Smooth muscle cell (in vitro differentiated cells): ENCODE data around the gene TBCA. TPM values are rescaled to one million over a fixed set of nuclear protein-coding genes. Genes with fewer than 3 reads are reported as not detected.

Experiments used
- DNase-seq: peaks from one replicate; lab custom pipeline; 2025; ENCODE audit not compliant: unreplicated experiment; lab: John Stamatoyannopoulos, UW
- H2AFZ ChIP-seq: fragments of 200-600 bp; sonication (generic); 2 replicates; pipeline ENCODE4 v1.6.0; 2016; ENCODE audit warnings: antibody characterized with exemption, low read depth, mild to moderate bottlenecking
- H3F3A ChIP-seq: fragments of 200-600 bp; sonication (generic); 2 replicates; pipeline ENCODE4 v1.6.0; 2017; ENCODE audit warnings: antibody characterized with exemption, low read depth
- H3K27ac ChIP-seq: fragments of 200-600 bp; sonication (generic); 2 replicates; pipeline ENCODE4 v1.5.1; 2016; ENCODE audit warnings: low read depth, mild to moderate bottlenecking
- H3K27me3 ChIP-seq: fragments of 200-600 bp; sonication (generic); 2 replicates; pipeline ENCODE4 v1.6.1; 2016; ENCODE audit warnings: low read depth, mild to moderate bottlenecking
- H3K36me3 ChIP-seq: fragments of 200-600 bp; sonication (generic); 2 replicates; pipeline ENCODE4 v1.5.1; 2016; ENCODE audit warnings: low read depth
- H3K4me1 ChIP-seq: fragments of 200-600 bp; sonication (generic); 2 replicates; pipeline ENCODE4 v1.5.1; 2016; ENCODE audit warnings: low read depth
- H3K4me2 ChIP-seq: fragments of 200-600 bp; sonication (generic); 2 replicates; pipeline ENCODE4 v1.6.0; 2016; ENCODE audit warnings: mild to moderate bottlenecking
- H3K4me3 ChIP-seq: fragments of 200-600 bp; sonication (generic); 2 replicates; pipeline ENCODE4 v1.5.1; 2016; ENCODE audit warnings: mild to moderate bottlenecking
- H3K79me2 ChIP-seq: fragments of 200-600 bp; sonication (generic); 2 replicates; pipeline ENCODE4 v1.6.0; 2016; ENCODE audit warnings: low read depth, mild to moderate bottlenecking
- H3K9ac ChIP-seq: fragments of 200-600 bp; sonication (generic); 2 replicates; pipeline ENCODE4 v1.6.0; 2016; ENCODE audit warnings: low read depth
- H3K9me3 ChIP-seq: fragments of 200-600 bp; sonication (generic); replicated peaks from 2 replicates; pipeline ENCODE4 v1.5.1; 2016; ENCODE audit warnings: low read depth
- H4K20me1 ChIP-seq: fragments of 200-600 bp; sonication (generic); 2 replicates; pipeline ENCODE4 v1.6.0; 2016; ENCODE audit warnings: low read depth
- CTCF ChIP-seq: fragments of 200-600 bp; sonication (generic); IDR thresholded peaks from 2 replicates; pipeline ENCODE4 v1.5.1; 2017; ENCODE audit warnings: borderline replicate concordance, mild to moderate bottlenecking, antibody characterized with exemption; ENCODE audit not compliant: insufficient read depth, poor library complexity, severe bottlenecking
- WGBS: methylation state at CpG from one replicate; pipeline ENCODE4 v1.1.7; 2016; ENCODE audit warnings: low lambda C conversion rate; 5-methylcytosine and 5-hydroxymethylcytosine counted together
- polyA plus RNA-seq: library from polyadenylated mRNA; unstranded; fragments of >200 nt; fragmentation: Nextera tagmentation; extraction: Ambion mirVana; gene quantifications from 2 replicates; pipeline ENCODE4 v1.2.1, GENCODE V29; 2016
- total RNA-seq: library from RNA; depleted of rRNA; stranded (reverse); fragments of >200 nt; gene quantifications from 2 replicates; pipeline ENCODE4 v1.2.3, GENCODE V29; 2014

Gene TBCA
- total RNA-seq: 190 and 198 TPM in 2 replicates
- 218 and 238 TPM in 2 replicates for polyA plus RNA-seq

GRCh38 chr5:77775790-77776553 lies at the start of gene TBCA:
TBCA (minus strand) TSS chr5:77776339; CDS start chr5:77776257, 82 bp downstream.
- peak within 1 kb of the TSS; percentile 98 for H3K27ac ChIP-seq
- DNase-seq: peak; percentile 77
- peak within 1 kb of the TSS; percentile 39 for H2AFZ ChIP-seq
- H3K4me3 ChIP-seq: peak within 1 kb of the TSS; percentile 70
- H3K9ac ChIP-seq: peak within 1 kb of the TSS; percentile 98
- H3K4me2 ChIP-seq: peak within 1 kb of the TSS; percentile 90
- no peaks in the 10 kb centered on the region for H3K36me3 ChIP-seq
- H4K20me1 ChIP-seq: peaks cover 46% of the 10 kb centered on the region
- 1% methylated on average over 70 of the region's 89 CpGs for WGBS
- H3K27me3 ChIP-seq: no peaks in the 10 kb centered on the region
- H3F3A ChIP-seq: no peaks in the 10 kb centered on the region
- H3K79me2 ChIP-seq: peaks cover 49% of the 10 kb centered on the region
- H3K4me1 ChIP-seq: peaks cover 27% of the 10 kb centered on the region
- H3K9me3 ChIP-seq: no peaks in the 10 kb centered on the region
- peak; percentile 12 for TF ChIP-seq CTCF

- no peaks in the 10 kb centered on the region for H3K79me2 ChIP-seq
- no peaks in the 10 kb centered on the region for H3K27me3 ChIP-seq
- H3K9ac ChIP-seq: no peak overlapping the region
- no peaks in the 10 kb centered on the region for H3F3A ChIP-seq
- no peaks in the 10 kb centered on the region for H3K36me3 ChIP-seq
- H3K4me3 ChIP-seq: no peak overlapping the region
- no peak overlapping the region for H2AFZ ChIP-seq
- WGBS: 95% methylated on average over 2 of the region's 2 CpGs
- DNase-seq: no peak
- no peaks in the 10 kb centered on the region for H4K20me1 ChIP-seq
- H3K9me3 ChIP-seq: no peaks in the 10 kb centered on the region
- H3K4me2 ChIP-seq: no peak overlapping the region
- no peak for TF ChIP-seq CTCF
- no peaks in the 10 kb centered on the region for H3K4me1 ChIP-seq
- H3K27ac ChIP-seq: no peak overlapping the region
Observed at GRCh38 chr5:77824981-77825380, 48.8 kb upstream of the TBCA start.

- no peak for TF ChIP-seq CTCF
- H3K27me3 ChIP-seq: no peaks in the 10 kb centered on the region
- 48% methylated on average over 2 of the region's 2 CpGs for WGBS
Observed at GRCh38 chr5:77816686-77817085, 40.5 kb upstream of the TBCA start.

More at GRCh38 chr5:77816686-77817085, 40.5 kb upstream of the TBCA start:
- Histone ChIP-seq H2AFZ (no peak overlapping the region), H3K4me1 (no peaks in the 10 kb centered on the region), H3K4me3 (no peak overlapping the region), H3K36me3 (no peaks in the 10 kb centered on the region), H4K20me1 (no peaks in the 10 kb centered on the region), H3K79me2 (no peaks in the 10 kb centered on the region), H3K27ac (no peak overlapping the region), H3K4me2 (no peak overlapping the region), H3K9ac (no peak overlapping the region), H3K9me3 (no peaks in the 10 kb centered on the region), H3F3A (no peaks in the 10 kb centered on the region)
- no peak for DNase-seq
